ENCODE data around the gene SPRTN.

- no peak for TF ChIP-seq EZH2 (IDR thresholded peaks at IDR 0.05; ENCODE audit: borderline replicate concordance)
- TF ChIP-seq, protein P1, sequence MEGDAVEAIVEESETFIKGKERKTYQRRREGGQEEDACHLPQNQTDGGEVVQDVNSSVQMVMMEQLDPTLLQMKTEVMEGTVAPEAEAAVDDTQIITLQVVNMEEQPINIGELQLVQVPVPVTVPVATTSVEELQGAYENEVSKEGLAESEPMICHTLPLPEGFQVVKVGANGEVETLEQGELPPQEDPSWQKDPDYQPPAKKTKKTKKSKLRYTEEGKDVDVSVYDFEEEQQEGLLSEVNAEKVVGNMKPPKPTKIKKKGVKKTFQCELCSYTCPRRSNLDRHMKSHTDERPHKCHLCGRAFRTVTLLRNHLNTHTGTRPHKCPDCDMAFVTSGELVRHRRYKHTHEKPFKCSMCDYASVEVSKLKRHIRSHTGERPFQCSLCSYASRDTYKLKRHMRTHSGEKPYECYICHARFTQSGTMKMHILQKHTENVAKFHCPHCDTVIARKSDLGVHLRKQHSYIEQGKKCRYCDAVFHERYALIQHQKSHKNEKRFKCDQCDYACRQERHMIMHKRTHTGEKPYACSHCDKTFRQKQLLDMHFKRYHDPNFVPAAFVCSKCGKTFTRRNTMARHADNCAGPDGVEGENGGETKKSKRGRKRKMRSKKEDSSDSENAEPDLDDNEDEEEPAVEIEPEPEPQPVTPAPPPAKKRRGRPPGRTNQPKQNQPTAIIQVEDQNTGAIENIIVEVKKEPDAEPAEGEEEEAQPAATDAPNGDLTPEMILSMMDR (IDR thresholded peaks at IDR 0.05; ENCODE audit: poor library complexity), result no peak
Observed at GRCh38 chr1:231318015-231318355, 20.1 kb upstream of the SPRTN start.

All from hepatocyte (in vitro differentiated cells).